Measurements from ENCODE around the gene ALPK1.

- TF ChIP-seq EZH2 (IDR thresholded peaks at IDR 0.05; ENCODE audit: borderline replicate concordance, low read depth, low read length, severe bottlenecking) (no peak), CTCF (IDR thresholded peaks at IDR 0.05; ENCODE audit: borderline replicate concordance, extremely low read depth, low read length, poor library complexity, severe bottlenecking) (no peak)
These were observed 17.3 kb upstream of the ALPK1 start for GRCh38 chr4:112279882-112280315.
